Activated T-helper 1 cell treated with anti-CD3 and anti-CD28 coated beads, Interleukin-12 subunit alpha, Interleukin-12 subunit beta, Interleukin-2, Interleukin-4 antibody, amounts not matched to agents 30 ng/mL and 10 ng/mL and 1 ng/mL, durations not matched to agents 14 hours and 24 hours and 36 hours (primary cell): ENCODE data around the gene TSPAN18. TPM values are rescaled to one million over a fixed set of nuclear protein-coding genes. Genes with fewer than 3 reads are reported as not detected.

Experiments
- DNase-seq: peaks from one replicate; pipeline ENCODE4 v3.0.0; 2021; ENCODE audit warnings: low spot score
- H3K27ac Mint-ChIP-seq: one replicate; pipeline ENCODE4 v1.8.0; 2021; ENCODE audit warnings: mild to moderate bottlenecking, mixed read lengths
- H3K27me3 Mint-ChIP-seq: one replicate; pipeline ENCODE4 v1.8.0; 2022; ENCODE audit warnings: mild to moderate bottlenecking, moderate library complexity, mixed read lengths; ENCODE audit not compliant: insufficient read depth
- H3K36me3 Mint-ChIP-seq: one replicate; pipeline ENCODE4 v1.8.0; 2021; ENCODE audit warnings: low read depth, mixed read lengths
- H3K4me1 Mint-ChIP-seq: one replicate; pipeline ENCODE4 v1.8.0; 2021; ENCODE audit warnings: low read depth, mixed read lengths
- H3K4me3 Mint-ChIP-seq: one replicate; pipeline ENCODE4 v1.8.0; 2021; ENCODE audit warnings: mild to moderate bottlenecking, moderate library complexity, mixed read lengths
- H3K9me3 Mint-ChIP-seq: one replicate; pipeline ENCODE4 v1.8.0; 2021; ENCODE audit warnings: mixed read lengths
- intact Hi-C: fragments of 100-400 bp; cut with micrococcal nuclease; formaldehyde crosslinking; loops from one replicate; pipeline ENCODE4 v1.15.1; 2024
- total RNA-seq: library from RNA; stranded (reverse); gene quantifications from 2 replicates; pipeline ENCODE4 v1.2.3, GENCODE V29; 2022

The TSPAN18 gene
- total RNA-seq, 1 donor from 2014 or later, result 1.7 TPM

GRCh38 chr11:44718057-44718456 lies 8.7 kb upstream of the TSPAN18 start:
- Mint-ChIP-seq H3K27ac (no peak overlapping the region), H3K9me3 (peaks cover 12% of the 10 kb centered on the region), H3K4me3 (no peak overlapping the region), H3K4me1 (no peaks in the 10 kb centered on the region), H3K36me3 (no peaks in the 10 kb centered on the region), H3K27me3 (peaks cover 31% of the 10 kb centered on the region)
- intact Hi-C loops, result no loop called here
- no peak for DNase-seq

DNA sequence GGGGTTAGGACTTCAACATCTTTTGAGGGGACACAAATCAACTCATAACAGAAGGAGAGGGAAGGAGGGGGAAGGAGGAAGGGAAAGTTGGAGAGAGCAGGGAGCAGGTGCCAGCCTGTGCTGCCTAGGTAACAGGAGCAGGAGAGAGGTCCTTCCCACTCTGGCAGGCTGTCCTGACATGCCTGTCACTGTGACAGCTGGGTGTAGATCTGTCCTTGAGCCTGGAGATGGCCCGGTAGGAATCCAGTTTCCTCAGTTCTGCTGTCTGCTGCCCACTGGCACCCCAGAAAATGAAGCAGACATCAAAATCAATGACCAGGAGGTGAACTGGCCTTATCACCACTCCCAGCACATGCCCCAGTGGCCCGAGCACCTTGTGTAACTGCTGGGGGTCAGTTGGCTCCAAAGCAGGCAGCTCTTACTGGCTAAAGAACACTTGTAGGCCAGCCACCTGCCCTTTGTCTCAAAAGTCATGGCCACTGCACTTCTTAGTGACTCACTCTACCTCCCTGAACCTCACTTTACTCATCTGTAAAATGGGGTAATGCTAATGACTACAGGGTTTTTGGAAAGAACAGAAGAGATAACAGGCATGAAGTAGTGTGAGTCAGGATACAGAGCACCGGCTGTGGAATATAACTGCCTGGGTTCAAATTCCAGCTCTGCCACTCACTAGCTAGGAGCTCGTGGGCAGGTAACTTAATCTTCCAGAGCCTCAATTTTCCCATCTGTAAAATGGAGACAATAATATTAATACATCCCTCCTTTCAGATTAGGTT lies 8.0 kb upstream of the TSPAN18 start:
- intact Hi-C loops, result no loop called here
- Mint-ChIP-seq H3K27ac (no peak overlapping the region), H3K36me3 (no peaks in the 10 kb centered on the region), H3K4me1 (no peaks in the 10 kb centered on the region), H3K9me3 (peaks cover 11% of the 10 kb centered on the region), H3K4me3 (no peak overlapping the region), H3K27me3 (peaks cover 28% of the 10 kb centered on the region)
- DNase-seq, result no peak

- peak overlapping the region; percentile 53 for H3K27ac Mint-ChIP-seq
- peaks cover 35% of the 10 kb centered on the region for H3K4me1 Mint-ChIP-seq
- DNase-seq, result peak; percentile 2
- H3K36me3 Mint-ChIP-seq, result no peaks in the 10 kb centered on the region
- H3K9me3 Mint-ChIP-seq, result no peaks in the 10 kb centered on the region
- peak overlapping the region; percentile 80 for H3K4me3 Mint-ChIP-seq
- peaks cover 16% of the 10 kb centered on the region for H3K27me3 Mint-ChIP-seq
- intact Hi-C loops, result loop anchor here (5.0 kb wide), 2 partner anchors 158 to 377 kb away; partner anchors contain the start of gene CD82
Observed at GRCh38 chr11:44725016-44725685, 1.6 kb upstream of the TSPAN18 start.

- no peaks in the 10 kb centered on the region for H3K36me3 Mint-ChIP-seq
- peak overlapping the region; percentile 80 for H3K4me3 Mint-ChIP-seq
- DNase-seq, result no peak
- peak overlapping the region; percentile 53 for H3K27ac Mint-ChIP-seq
- peaks cover 14% of the 10 kb centered on the region for H3K27me3 Mint-ChIP-seq
- peaks cover 36% of the 10 kb centered on the region for H3K4me1 Mint-ChIP-seq
- H3K9me3 Mint-ChIP-seq, result no peaks in the 10 kb centered on the region
- intact Hi-C loops, result loop anchor here (5.0 kb wide), 2 partner anchors 159 to 376 kb away; partner anchors contain the start of gene CD82
Observed at GRCh38 chr11:44725757-44726282, 942 bp upstream of the TSPAN18 start.

- Mint-ChIP-seq H3K27me3 (peaks cover 17% of the 10 kb centered on the region), H3K27ac (no peak overlapping the region), H3K9me3 (no peaks in the 10 kb centered on the region), H3K4me3 (no peak overlapping the region), H3K4me1 (peaks cover 36% of the 10 kb centered on the region), H3K36me3 (no peaks in the 10 kb centered on the region)
- intact Hi-C loops, result loop anchor here (1.0 to 5.0 kb wide), 4 partner anchors 48 to 375 kb away; partner anchors contain the start of gene CD82
- no peak for DNase-seq
Observed at GRCh38 chr11:44727114-44727372, 281 bp downstream of the TSPAN18 start.

DNA sequence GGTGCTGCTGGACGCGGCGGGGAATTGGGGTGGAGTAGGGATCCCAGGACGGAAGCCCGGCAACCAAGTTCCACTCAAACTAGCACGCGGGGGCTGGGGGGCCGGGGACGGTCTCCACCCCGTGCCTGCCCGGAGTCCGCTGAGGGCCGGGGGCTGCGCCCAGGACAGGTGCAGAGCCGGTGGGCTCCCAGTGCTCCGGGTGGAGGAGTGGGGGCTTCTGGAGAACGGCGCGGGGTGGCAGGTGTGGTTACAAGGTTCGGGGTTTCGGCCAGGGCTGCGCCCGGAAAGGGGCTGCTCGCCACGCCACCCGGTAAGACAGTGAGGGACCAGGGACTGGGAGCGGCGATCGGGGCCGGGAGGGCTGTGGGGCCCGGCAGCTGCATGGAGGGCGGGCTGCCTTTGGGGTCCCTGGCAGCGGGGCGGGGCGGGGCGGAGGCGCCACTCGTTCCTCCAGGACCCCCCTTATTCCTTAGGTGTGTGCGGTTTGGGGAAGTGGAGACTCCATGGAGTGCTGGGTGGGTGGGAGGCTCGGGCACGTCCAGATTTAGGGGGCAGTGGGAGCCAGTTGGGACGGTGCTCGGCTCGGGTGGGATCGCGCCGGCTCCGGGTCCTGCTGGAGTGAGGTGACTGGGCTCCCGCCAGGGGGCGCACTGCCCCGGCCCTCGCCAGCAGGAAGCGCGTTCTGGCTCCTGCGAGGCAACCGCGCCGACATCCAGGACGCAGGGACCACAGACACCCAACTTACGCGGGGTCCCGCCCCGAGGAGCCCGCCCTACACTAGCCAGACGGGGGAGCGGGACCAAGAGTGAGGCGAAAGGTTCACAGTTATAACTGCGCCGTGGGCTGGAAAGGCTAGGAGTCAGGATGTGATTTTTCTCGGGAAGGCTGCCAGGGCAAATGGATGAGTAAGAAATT lies 868 bp downstream of the TSPAN18 start:
- Mint-ChIP-seq H3K4me1 (peaks cover 36% of the 10 kb centered on the region), H3K36me3 (no peaks in the 10 kb centered on the region), H3K9me3 (no peaks in the 10 kb centered on the region), H3K27me3 (peaks cover 17% of the 10 kb centered on the region), H3K27ac (no peak overlapping the region), H3K4me3 (peak overlapping the region; percentile 83)
- intact Hi-C loops, result loop anchor here (1.0 to 5.0 kb wide), 6 partner anchors 48 to 375 kb away; partner anchors contain the start of gene CD82
- peak; percentile 72 for DNase-seq

- peaks cover 36% of the 10 kb centered on the region for H3K4me1 Mint-ChIP-seq
- no peaks in the 10 kb centered on the region for H3K36me3 Mint-ChIP-seq
- no peaks in the 10 kb centered on the region for H3K9me3 Mint-ChIP-seq
- no peak for DNase-seq
- peaks cover 17% of the 10 kb centered on the region for H3K27me3 Mint-ChIP-seq
- H3K4me3 Mint-ChIP-seq, result peak overlapping the region; percentile 83
- intact Hi-C loops, result loop anchor here (1.0 to 5.0 kb wide), 4 partner anchors 161 to 374 kb away; partner anchors contain the start of gene CD82
- peak overlapping the region; percentile 16 for H3K27ac Mint-ChIP-seq
Observed at GRCh38 chr11:44728491-44728910, 1.7 kb downstream of the TSPAN18 start.

- no peak overlapping the region for H3K27ac Mint-ChIP-seq
- no peak for DNase-seq
- peaks cover 36% of the 10 kb centered on the region for H3K4me1 Mint-ChIP-seq
- H3K4me3 Mint-ChIP-seq, result peak overlapping the region; percentile 83
- H3K9me3 Mint-ChIP-seq, result no peaks in the 10 kb centered on the region
- no peaks in the 10 kb centered on the region for H3K36me3 Mint-ChIP-seq
- intact Hi-C loops, result loop anchor here (5.0 kb wide), 2 partner anchors 162 to 373 kb away; partner anchors contain the start of gene CD82
- peaks cover 17% of the 10 kb centered on the region for H3K27me3 Mint-ChIP-seq
Observed at GRCh38 chr11:44729063-44729462, 2.3 kb downstream of the TSPAN18 start.

- Mint-ChIP-seq H3K27me3 (peaks cover 17% of the 10 kb centered on the region), H3K27ac (no peak overlapping the region), H3K9me3 (no peaks in the 10 kb centered on the region), H3K4me3 (peak overlapping the region; percentile 4), H3K4me1 (peaks cover 36% of the 10 kb centered on the region), H3K36me3 (no peaks in the 10 kb centered on the region)
- intact Hi-C loops, result loop anchor here (5.0 kb wide), 2 partner anchors 162 to 373 kb away; partner anchors contain the start of gene CD82
- no peak for DNase-seq
Observed at GRCh38 chr11:44729713-44730112, 3.0 kb downstream of the TSPAN18 start.

GRCh38 chr11:44730775-44731174 lies 4.0 kb downstream of the TSPAN18 start:
- no peaks in the 10 kb centered on the region for H3K9me3 Mint-ChIP-seq
- peaks cover 17% of the 10 kb centered on the region for H3K27me3 Mint-ChIP-seq
- H3K36me3 Mint-ChIP-seq, result no peaks in the 10 kb centered on the region
- no peak overlapping the region for H3K4me3 Mint-ChIP-seq
- peaks cover 27% of the 10 kb centered on the region for H3K4me1 Mint-ChIP-seq
- no peak for DNase-seq
- intact Hi-C loops, result no loop called here
- no peak overlapping the region for H3K27ac Mint-ChIP-seq

DNA sequence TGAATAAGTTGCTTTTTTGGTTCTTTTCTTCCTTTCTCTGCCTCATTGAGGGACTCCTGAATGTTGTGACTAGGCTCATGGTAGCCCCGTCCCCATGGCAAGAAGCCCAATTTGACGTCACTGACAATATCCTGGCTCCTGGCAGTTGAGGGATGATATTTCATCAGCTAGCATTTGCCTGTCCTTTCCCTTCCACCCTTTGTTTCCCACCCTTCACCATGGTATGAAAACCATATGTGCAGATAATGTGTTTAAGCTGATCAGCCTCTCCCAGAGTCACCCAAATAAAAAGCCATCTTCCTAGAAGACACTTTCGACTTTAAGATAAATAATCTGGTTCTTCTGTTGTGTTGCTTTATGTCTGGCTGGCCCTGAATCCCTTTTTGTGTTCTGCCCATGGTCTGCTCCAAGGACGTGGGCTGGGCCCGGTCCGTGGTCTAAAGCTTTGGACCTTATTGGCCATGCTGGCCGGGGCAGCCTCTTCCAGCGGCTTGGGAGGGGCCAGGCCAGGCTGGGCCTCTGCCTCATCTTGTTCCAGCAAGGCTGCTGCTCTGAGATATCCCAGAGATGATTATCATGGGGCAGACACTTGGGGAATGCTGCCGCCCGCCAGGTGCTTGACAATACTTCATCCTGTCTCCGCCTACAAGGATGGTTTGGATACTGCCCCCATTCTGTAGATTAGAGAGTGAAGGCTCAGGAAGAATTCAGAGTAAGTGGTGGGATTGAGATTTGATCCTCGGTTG lies 5.1 kb downstream of the TSPAN18 start:
- DNase-seq, result no peak
- H3K27me3 Mint-ChIP-seq, result peaks cover 11% of the 10 kb centered on the region
- H3K4me1 Mint-ChIP-seq, result peaks cover 21% of the 10 kb centered on the region
- H3K4me3 Mint-ChIP-seq, result no peak overlapping the region
- intact Hi-C loops, result no loop called here
- H3K36me3 Mint-ChIP-seq, result no peaks in the 10 kb centered on the region
- H3K27ac Mint-ChIP-seq, result no peak overlapping the region
- no peaks in the 10 kb centered on the region for H3K9me3 Mint-ChIP-seq

- Mint-ChIP-seq H3K36me3 (no peaks in the 10 kb centered on the region), H3K4me1 (peaks cover 24% of the 10 kb centered on the region), H3K9me3 (no peaks in the 10 kb centered on the region), H3K27ac (no peak overlapping the region), H3K27me3 (peaks cover 11% of the 10 kb centered on the region), H3K4me3 (no peak overlapping the region)
- intact Hi-C loops, result no loop called here
- DNase-seq, result no peak
Observed at GRCh38 chr11:44732564-44732963, 5.8 kb downstream of the TSPAN18 start.
